ENCODE results near the gene LOXHD1.

DNA sequence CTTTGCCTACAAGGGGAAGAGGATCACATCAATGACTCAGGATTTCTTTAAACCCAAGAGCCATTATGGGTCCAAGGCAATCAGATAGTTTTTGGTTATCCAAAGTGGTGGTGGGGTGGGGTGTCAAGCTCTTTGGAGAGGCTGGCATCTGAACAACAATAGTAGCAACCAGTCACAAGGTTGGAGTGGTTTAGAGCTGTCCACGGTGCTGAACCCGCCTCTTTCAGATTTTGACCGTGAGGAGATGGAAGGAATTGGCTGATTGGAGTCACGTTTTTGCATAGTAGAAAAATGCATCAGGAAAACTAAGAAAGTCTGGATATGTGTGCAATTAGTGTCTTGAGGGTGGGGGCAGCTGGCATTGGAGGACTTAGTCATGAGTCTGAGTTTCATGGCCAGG lies 159.9 kb downstream of the LOXHD1 start:
- TF ChIP-seq POLR2A (IDR thresholded peaks at IDR 0.05), result no peak
- TF ChIP-seq, protein P1, sequence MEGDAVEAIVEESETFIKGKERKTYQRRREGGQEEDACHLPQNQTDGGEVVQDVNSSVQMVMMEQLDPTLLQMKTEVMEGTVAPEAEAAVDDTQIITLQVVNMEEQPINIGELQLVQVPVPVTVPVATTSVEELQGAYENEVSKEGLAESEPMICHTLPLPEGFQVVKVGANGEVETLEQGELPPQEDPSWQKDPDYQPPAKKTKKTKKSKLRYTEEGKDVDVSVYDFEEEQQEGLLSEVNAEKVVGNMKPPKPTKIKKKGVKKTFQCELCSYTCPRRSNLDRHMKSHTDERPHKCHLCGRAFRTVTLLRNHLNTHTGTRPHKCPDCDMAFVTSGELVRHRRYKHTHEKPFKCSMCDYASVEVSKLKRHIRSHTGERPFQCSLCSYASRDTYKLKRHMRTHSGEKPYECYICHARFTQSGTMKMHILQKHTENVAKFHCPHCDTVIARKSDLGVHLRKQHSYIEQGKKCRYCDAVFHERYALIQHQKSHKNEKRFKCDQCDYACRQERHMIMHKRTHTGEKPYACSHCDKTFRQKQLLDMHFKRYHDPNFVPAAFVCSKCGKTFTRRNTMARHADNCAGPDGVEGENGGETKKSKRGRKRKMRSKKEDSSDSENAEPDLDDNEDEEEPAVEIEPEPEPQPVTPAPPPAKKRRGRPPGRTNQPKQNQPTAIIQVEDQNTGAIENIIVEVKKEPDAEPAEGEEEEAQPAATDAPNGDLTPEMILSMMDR (IDR thresholded peaks at IDR 0.05), result no peak

Data from testis (tissue), 2 donors.